Activated CD4-positive, alpha-beta T cell treated with anti-CD3 and anti-CD28 coated beads, Interleukin-2, amount 10 ng/mL, durations not matched to agents 24 days and 14 days (primary cell): Measurements from ENCODE around the gene MIR17HG. TPM values are rescaled to one million over a fixed set of nuclear protein-coding genes. Genes with fewer than 3 reads are reported as not detected.
A peak's percentile ranks its signal among the peaks of the same experiment; 100 is the strongest.

ENCODE experiments used
- DNase-seq: peaks from one replicate; pipeline ENCODE4 v3.0.0; 2022
- H3K27ac Mint-ChIP-seq: one replicate; pipeline ENCODE4 v1.8.0; 2022; ENCODE audit warnings: mild to moderate bottlenecking, mixed read lengths
- H3K27me3 Mint-ChIP-seq: one replicate; pipeline ENCODE4 v1.8.0; 2022; ENCODE audit warnings: mixed read lengths
- H3K36me3 Mint-ChIP-seq: one replicate; pipeline ENCODE4 v1.8.0; 2022; ENCODE audit warnings: low read depth, mild to moderate bottlenecking, mixed read lengths
- H3K4me1 Mint-ChIP-seq: one replicate; pipeline ENCODE4 v1.8.0; 2021; ENCODE audit warnings: mixed read lengths
- H3K4me3 Mint-ChIP-seq: one replicate; pipeline ENCODE4 v1.8.0; 2022; ENCODE audit warnings: mild to moderate bottlenecking, moderate library complexity, mixed read lengths
- H3K9me3 Mint-ChIP-seq: one replicate; pipeline ENCODE4 v1.8.0; 2021; ENCODE audit warnings: mixed read lengths
- intact Hi-C: fragments of 100-400 bp; cut with micrococcal nuclease; formaldehyde crosslinking; loops from one replicate; pipeline ENCODE4 v1.15.1; 2023
- total RNA-seq: library from RNA; stranded (reverse); gene quantifications from 2 replicates; pipeline ENCODE4 v1.2.3, GENCODE V29; 2022

Gene MIR17HG
- total RNA-seq, 1 donor from 2014 or later = 55.3 TPM

GRCh38 chr13:91400063-91400399 is 52.5 kb downstream of the MIR17HG start:
- Mint-ChIP-seq H3K36me3 (no peaks in the 10 kb centered on the region), H3K4me1 (peaks cover 6% of the 10 kb centered on the region), H3K27ac (no peak overlapping the region), H3K9me3 (no peaks in the 10 kb centered on the region), H3K27me3 (peaks cover 74% of the 10 kb centered on the region), H3K4me3 (no peak overlapping the region)
- DNase-seq = peak; percentile 59
- intact Hi-C loops = no loop called here

- Mint-ChIP-seq H3K4me1 (peaks cover 6% of the 10 kb centered on the region), H3K27ac (no peak overlapping the region), H3K36me3 (no peaks in the 10 kb centered on the region), H3K27me3 (peaks cover 73% of the 10 kb centered on the region), H3K4me3 (no peak overlapping the region), H3K9me3 (no peaks in the 10 kb centered on the region)
- intact Hi-C loops = no loop called here
- no peak for DNase-seq
Observed at GRCh38 chr13:91400671-91401070, 53.2 kb downstream of the MIR17HG start.

GRCh38 chr13:91401920-91402319 is 54.4 kb downstream of the MIR17HG start:
- Mint-ChIP-seq H3K9me3 (no peaks in the 10 kb centered on the region), H3K27me3 (peaks cover 65% of the 10 kb centered on the region), H3K4me3 (no peak overlapping the region), H3K36me3 (no peaks in the 10 kb centered on the region), H3K4me1 (peaks cover 6% of the 10 kb centered on the region), H3K27ac (no peak overlapping the region)
- intact Hi-C loops = no loop called here
- no peak for DNase-seq

Other genes starting within 250 kb of the MIR17HG start
- gene GPC5, start 50.9 kb downstream of the MIR17HG start, total RNA-seq = 0.07 TPM in 1 of 2 replicates, not detected in the other